ENCODE data around the gene PAK5. TPM values are rescaled to one million over a fixed set of nuclear protein-coding genes. Genes with fewer than 3 reads are reported as not detected.

Gene PAK5
- total RNA-seq, 1 donor: not detected

DNA sequence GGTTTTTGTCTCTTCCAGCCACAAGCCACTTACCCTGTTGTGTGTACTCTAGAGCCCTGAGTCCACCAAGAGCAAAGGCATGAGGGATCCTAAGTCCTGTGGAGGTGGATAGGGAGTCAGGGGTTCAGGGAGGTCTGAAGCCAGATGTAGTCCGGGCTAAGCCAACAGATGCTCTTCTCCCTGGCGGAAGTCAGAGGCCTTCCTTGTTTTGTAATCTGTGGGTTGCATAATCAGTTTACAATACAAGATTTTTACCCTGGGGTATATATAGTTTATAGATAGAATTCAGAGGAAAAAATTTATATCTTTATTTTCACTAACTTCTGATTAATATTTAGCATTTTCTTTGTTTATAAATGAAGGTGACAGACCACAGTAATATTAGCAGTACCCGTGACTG, 315.2 kb downstream of the PAK5 start:
- DNase-seq (ENCODE audit: low read depth): no peak
- no peak overlapping the region for H3K4me3 ChIP-seq (ENCODE audit: low read depth, low read length)
- TF ChIP-seq, protein P1, sequence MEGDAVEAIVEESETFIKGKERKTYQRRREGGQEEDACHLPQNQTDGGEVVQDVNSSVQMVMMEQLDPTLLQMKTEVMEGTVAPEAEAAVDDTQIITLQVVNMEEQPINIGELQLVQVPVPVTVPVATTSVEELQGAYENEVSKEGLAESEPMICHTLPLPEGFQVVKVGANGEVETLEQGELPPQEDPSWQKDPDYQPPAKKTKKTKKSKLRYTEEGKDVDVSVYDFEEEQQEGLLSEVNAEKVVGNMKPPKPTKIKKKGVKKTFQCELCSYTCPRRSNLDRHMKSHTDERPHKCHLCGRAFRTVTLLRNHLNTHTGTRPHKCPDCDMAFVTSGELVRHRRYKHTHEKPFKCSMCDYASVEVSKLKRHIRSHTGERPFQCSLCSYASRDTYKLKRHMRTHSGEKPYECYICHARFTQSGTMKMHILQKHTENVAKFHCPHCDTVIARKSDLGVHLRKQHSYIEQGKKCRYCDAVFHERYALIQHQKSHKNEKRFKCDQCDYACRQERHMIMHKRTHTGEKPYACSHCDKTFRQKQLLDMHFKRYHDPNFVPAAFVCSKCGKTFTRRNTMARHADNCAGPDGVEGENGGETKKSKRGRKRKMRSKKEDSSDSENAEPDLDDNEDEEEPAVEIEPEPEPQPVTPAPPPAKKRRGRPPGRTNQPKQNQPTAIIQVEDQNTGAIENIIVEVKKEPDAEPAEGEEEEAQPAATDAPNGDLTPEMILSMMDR (IDR thresholded peaks at IDR 0.05; ENCODE audit: insufficient read depth, low read length): no peak

DNA sequence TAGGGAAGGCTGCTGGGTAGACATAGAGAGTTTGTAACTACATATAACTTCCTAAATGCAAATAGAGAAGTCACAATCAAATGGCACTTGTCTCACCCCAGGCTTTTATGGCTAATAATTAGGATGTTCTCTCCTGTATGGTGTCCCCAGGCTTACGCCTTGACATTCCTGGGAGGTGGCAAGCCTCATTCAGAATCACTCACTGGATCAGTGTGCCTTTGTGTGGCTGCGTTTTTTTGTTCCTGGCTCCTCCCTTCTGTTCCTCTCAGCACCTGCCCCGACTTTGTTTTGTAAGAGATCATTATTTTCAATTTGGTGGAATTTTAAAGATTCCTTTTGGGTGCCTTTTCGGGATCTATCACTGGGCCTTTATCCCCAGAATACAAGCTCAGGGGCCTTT, 318.8 kb downstream of the PAK5 start:
- TF ChIP-seq, protein P1 (IDR thresholded peaks at IDR 0.05; ENCODE audit: insufficient read depth, low read length): no peak
- H3K4me3 ChIP-seq (ENCODE audit: low read depth, low read length): no peak overlapping the region
- no peak for DNase-seq (ENCODE audit: low read depth)

DNA sequence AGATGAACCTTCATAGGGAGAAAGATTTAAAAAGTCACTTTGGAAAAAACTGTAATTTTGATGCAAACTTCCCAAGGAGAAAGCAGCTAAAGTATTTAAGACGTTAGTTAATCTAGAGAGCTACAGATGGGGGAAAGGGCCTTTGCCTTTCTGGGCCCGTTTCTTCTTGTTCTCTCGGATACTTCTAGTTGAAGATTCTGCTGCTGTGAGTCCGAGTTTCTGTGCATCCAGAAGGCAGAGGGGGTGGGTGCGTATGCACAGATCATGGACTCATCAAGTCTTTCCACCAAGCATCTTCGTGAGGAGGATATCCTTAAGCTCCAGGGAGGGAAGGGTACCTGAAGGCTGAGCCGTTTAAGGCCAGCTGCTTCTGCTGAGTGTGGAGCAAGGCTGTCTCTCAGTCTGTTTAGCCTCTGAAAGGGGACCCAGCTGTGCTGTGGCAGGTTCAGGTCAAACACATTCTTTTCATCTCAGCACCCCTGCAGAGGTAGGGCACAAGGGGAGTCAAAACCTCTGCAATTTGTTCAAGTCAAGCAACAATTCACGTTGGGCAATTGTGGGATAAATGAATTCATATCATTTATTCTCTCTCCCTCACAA, 320.2 kb downstream of the PAK5 start:
- no peak for DNase-seq (ENCODE audit: low read depth)
- TF ChIP-seq, protein P1 (IDR thresholded peaks at IDR 0.05; ENCODE audit: insufficient read depth, low read length): no peak
- H3K4me3 ChIP-seq (ENCODE audit: low read depth, low read length): no peak overlapping the region

DNA sequence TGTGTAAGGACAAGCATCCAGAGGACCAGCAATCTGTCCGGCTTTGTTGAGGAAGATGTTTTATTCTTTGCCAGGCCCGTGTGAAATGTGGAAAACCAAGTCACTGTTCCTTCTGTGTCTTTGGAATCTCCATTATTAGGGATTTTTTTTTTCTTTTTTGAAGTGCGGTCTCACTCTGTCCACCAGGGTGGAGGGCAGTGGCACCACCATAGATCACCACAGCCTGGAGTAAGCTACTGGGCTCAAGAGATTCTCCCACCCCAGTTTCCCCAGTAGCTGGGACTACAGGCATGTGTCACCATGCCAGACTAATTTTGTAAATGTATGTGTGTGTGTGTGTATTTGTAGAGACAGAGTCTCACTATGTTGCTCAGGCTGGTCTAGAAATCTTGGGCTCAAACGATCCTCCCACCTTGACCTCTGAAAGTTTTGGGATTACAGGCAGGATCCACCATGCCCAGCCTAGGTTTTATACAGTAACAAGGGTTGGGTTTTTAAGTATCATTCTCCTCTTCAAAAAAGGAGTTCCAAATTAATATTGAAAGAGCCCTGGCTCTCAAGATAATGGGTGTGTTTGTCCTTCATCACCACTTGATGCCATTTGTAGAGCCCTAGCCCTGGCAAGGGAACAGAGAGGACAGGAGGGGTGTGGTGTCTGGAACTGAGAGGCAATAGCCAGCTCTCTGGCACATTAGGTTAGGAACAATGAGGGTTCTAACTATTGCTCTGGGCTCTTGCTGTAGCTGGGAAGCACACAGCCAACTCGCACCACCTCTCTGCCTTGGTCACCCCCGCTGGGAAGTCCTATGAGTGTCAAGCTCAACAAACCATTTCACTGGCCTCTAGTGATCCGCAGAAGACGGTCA, 321.3 kb downstream of the PAK5 start:
- TF ChIP-seq, protein P1 (IDR thresholded peaks at IDR 0.05; ENCODE audit: insufficient read depth, low read length): no peak
- H3K4me3 ChIP-seq (ENCODE audit: low read depth, low read length): no peak overlapping the region
- no peak for DNase-seq (ENCODE audit: low read depth)

DNA sequence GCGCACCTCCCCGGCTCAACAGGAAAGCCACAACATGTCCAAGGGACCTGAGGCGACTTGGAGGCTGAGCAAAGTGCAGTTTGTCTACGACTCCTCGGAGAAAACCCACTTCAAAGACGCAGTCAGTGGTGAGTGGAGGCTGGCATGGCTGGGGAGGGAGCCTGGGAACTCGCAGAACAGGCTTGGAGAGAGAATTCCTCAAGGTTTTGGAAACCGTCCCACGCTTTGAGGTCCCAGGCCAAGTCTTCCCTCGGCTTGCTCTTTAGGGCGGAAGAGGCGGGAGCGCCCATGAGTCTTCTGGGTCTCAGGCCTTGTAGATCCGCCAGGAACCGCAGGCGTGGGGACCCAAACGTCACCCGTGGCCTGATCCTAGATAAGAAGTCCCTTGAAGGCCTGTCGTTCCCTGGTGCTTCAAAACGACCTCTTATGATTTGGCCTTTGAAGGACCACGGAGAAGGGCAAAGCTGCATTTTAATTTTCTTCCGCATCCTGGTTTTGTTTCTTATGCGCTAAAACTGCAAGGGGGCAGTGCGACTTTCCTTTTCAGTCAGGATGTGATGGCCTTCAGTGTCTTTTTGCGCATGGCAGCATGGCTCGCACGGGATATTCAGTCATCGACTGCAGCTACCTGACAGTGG, 322.5 kb downstream of the PAK5 start:
- no peak overlapping the region for H3K4me3 ChIP-seq (ENCODE audit: low read depth, low read length)
- TF ChIP-seq, protein P1 (IDR thresholded peaks at IDR 0.05; ENCODE audit: insufficient read depth, low read length): no peak
- peak; percentile 14 for DNase-seq (ENCODE audit: low read depth)

DNA sequence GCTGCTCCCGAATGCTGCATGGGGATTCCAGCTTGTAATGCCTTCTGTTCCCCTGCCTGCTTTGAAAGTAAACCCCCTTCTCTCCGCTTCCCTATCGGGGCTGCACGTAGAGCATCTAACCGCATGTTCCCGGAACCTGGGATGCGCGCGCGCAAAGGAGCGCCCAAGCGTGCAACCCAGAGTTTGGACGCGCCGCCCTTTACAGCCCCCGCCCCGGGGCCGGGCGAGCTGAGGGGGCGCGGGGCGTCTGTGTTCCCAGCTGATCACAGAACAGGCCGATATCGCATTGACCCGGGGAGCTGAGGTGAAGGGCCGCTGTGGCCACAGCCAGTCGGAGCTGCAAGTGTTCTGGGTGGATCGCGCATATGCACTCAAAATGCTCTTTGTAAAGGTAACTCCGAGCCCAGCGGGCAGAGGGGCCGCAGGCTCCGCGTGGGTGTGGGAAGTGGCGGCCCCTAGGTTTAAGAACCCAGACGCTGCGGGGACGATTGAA, 323.1 kb downstream of the PAK5 start:
- no peak overlapping the region for H3K4me3 ChIP-seq (ENCODE audit: low read depth, low read length)
- no peak for DNase-seq (ENCODE audit: low read depth)
- TF ChIP-seq, protein P1 (IDR thresholded peaks at IDR 0.05; ENCODE audit: insufficient read depth, low read length): no peak

All from fibroblast of the aortic adventitia (primary cell).